KBM-7 (cell line): ENCODE data around the gene NTPCR.
"Not testable (repeated sequence)": the region's sequence is repeated elsewhere in the genome, so short reads cannot be mapped to it uniquely, and the experiment has no call there.

Experiments
- DNase-seq: peaks from one replicate; pipeline ENCODE4 v3.0.0-alpha.2; 2015
- in situ Hi-C: fragments of 300-500 bp; cut with MboI; formaldehyde crosslinking; loops from 2 replicates; pipeline ENCODE4 v1.14.3; 2020; ENCODE audit warnings: low sequenced_read_pairs, low pct_unique_long_range_greater_than_20kb, mixed read lengths

NTPCR gene

GRCh38 chr1:232998646-232999045 lies 48.2 kb downstream of the NTPCR start:
- no peak for DNase-seq
- in situ Hi-C loops = no loop called here

DNA sequence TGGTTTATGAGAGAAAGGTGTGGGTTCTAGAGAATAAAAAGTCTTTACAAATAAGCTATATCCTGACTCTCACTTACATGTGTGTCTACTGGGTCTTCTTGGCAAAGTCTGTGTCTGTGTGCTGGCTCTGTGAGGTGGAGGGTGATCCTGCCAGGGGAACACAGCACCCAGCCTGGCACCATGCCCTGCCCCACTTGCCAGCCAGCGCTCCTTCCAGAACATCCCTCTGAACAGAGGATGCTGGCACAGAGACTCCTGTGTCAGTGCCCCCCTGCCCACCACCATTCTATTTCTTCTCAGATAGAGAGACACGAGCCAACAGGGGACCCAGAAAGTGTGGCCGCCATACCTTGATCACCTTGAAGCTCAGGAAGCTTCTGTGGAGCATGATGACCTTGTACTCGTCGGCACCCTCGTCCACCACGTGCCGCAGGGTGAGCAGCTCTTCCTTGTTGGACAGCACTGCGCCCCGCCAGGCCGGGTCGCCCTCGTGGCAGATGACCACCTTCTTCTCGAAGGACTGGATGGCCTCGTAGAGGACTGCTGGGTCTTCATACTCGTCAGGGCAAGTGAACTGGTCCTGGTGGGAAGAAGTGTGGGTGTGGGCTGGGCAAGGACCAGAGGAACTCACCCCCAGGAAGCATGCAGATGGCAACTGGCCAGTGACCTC lies 49.7 kb downstream of the NTPCR start:
- no peak for DNase-seq
- in situ Hi-C loops = no loop called here

GRCh38 chr1:233003638-233004037 lies 53.2 kb downstream of the NTPCR start:
- DNase-seq, in situ Hi-C loops: not testable (repeated sequence)

- in situ Hi-C loops = no loop called here
- no peak for DNase-seq
Observed at GRCh38 chr1:233004451-233004850, 54.0 kb downstream of the NTPCR start.

DNA sequence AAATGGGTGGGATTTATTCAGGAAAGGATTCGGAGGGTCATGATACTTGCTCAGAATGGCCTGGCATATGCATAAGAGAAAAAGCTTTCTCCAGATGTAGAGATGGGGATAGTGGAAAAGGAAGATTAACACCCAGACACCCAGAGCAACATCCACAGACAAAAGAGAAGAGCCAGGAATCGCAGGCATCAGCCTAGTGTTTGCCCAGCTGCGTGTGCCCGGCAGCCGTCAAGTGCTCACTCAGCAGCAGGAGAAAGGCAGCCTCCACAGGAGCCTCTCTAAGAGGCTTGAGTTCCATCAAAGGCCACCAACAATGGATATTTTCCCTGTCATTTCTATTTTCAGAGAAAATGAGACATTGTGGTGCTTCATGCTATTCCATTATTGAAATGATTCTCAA lies 54.7 kb downstream of the NTPCR start:
- no peak for DNase-seq
- in situ Hi-C loops = no loop called here

- in situ Hi-C loops = no loop called here
- no peak for DNase-seq
Observed at GRCh38 chr1:233005703-233006102, 55.3 kb downstream of the NTPCR start.

GRCh38 chr1:233006108-233006507 lies 55.7 kb downstream of the NTPCR start:
- in situ Hi-C loops = no loop called here
- no peak for DNase-seq

DNA sequence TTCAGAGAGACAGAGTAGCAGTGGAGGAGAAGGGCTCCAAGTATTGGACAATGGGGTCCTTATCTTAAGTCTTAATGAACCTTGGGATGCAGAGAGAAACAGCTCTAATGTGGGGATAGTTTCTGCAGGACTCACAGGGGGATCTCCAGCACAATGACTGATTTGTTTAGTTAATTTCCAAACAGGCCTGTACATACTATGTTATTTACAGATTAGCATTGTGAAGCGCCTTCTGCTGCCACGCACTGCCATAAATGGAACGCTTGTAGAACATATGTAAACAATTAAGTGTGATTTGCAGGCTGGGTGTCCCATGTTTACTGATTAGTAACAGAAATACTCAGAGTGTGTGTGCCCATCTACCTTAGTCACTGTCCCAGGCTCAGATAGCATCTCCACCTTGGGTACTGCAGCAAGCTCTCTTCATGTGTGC lies 56.1 kb downstream of the NTPCR start:
- in situ Hi-C loops = no loop called here
- no peak for DNase-seq

DNA sequence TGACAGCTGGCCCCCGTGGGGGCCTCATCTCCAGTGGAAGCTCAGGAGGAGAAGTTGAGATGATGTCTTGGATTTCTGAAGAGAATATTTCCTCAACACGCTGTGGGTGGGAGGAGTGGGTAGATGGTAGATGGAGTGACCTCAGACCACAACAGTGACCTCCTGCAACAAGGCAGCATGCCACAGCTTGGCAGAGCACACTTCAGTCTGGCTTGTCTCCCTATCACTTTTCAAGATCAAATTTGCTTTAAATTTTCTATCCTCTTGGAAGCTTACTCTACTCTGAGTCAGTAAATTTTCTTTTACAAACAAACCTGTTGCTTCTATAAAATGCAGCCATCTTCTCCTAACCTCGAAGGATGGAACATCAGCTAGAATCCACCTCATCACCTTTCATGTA lies 59.7 kb downstream of the NTPCR start:
- in situ Hi-C loops = no loop called here
- no peak for DNase-seq

DNA sequence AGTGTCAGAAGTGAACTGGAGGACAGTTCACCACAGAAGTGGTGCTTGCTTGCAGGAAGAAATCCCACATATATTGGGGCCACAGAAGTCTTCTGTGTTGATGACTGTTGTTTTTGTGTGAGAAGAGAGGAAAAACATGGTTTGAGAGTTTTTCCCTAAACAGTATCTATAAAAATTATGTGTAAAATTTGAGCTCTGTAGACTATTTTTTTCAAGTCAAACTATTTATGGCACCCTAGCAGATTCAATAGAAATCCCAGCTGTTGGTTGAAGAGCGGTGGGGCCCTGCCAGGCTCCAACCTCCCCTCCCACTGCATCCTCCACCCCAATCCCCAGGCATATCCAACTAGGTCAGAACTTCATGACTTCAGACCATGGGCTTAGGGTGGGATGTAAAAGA lies 61.6 kb downstream of the NTPCR start:
- in situ Hi-C loops = no loop called here
- no peak for DNase-seq

DNA sequence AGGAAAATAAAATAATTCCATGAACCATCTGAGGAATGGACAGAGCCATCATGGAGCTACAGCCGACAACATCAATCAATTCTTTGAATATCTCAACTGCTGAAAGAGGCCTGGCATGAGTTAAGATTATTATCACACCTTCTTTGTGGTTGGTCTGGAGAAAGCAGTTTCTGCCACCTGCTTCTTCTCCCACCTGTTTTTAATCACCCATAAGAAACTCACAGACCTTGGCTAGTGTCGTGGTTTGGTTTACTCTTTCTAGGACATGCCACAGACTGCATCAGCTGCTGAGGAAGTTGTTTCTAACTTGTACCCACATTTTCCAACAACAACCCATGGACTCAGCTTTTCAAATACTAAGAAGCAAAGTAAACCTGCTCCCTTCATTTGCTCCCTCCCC lies 65.6 kb downstream of the NTPCR start:
- in situ Hi-C loops = no loop called here
- peak; percentile 8 for DNase-seq

DNA sequence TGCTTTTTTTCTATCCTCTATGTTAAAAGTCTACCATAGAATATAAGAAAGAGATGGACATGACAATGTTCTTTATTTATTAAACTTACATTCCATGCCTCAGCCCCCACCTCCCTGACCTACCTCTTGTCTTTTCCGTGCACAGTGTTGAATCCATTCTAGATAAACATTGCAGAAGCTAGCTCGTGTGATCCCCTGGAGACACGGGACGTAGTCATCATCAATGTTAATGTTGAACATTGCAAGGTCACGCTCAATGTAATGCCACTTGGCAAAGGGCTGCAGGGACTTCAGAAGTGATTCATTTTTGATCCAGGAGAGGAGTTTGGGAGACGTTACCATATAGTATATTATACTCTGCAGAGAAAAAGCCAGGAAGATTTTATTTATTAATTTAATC lies 66.4 kb downstream of the NTPCR start:
- no peak for DNase-seq
- in situ Hi-C loops = no loop called here

DNA sequence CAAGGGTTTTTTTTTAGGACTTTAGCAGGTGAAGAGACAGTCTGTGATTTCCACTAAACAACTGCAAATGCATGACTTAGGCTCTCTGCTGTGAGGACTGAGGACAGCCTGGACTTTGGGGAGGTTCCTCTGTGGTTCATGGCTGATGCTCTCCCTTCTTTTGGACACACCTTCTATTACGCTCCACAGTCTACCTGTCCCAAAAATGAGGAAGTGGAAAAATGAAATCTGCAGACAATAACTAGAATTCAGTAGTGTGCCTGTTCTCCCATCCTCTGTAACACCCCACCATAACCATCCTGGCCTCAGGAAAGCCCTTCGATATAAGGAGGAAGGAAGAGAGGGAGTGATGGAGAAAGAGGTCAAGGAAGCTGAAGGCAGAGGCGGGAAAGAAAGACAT lies 68.7 kb downstream of the NTPCR start:
- in situ Hi-C loops = no loop called here
- no peak for DNase-seq

DNA sequence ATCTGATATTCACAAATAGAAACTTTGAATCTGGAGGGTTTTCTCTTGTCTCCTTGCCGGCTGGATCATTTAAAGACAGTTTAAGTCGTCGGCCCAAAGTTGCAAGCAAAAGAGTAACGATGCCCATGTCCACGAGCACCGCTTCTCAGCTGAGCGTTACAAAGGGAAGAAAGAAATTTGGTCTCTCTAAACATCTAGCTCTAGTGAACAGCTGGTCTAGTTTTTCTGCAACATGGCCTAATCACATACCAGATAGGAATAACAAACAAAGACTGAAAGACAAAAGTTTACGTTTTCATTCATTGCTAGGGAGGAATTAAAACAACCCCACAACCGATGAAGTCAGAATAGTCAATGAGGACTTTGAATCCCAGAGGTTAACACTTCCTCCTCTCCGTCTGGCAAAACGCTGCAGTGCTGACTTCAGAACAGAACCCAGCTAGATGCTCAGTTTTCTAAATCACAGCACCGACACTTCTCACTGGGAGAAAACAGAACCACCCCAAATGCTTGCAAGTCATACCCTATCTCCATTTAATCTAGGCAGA lies 69.4 kb downstream of the NTPCR start:
- DNase-seq = no peak
- in situ Hi-C loops = no loop called here

DNA sequence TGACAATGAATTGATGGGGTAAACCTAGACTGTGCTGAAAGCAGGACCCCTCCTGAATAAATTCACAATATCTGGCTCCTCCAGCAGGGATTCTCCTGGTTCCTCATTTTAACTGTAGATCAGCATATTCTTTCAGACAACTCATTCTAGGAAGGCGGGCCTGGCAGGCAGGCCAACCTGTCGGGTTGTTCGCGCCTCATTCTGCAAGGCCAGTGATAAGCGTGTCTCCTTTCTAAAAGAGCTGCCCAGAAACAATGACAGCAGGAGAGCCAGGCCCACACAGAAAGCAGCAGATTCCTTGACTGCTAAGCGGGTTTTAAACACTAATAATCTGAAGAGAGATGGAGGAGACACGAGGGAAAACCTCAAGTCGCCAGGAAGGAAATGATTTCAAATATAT lies 70.0 kb downstream of the NTPCR start:
- peak; percentile 38 for DNase-seq
- in situ Hi-C loops = no loop called here

- in situ Hi-C loops = no loop called here
- DNase-seq = no peak
Observed at GRCh38 chr1:233022246-233022645, 71.8 kb downstream of the NTPCR start.

GRCh38 chr1:233024199-233024598 lies 73.8 kb downstream of the NTPCR start:
- in situ Hi-C loops = no loop called here
- DNase-seq = peak; percentile 24

- peak; percentile 54 for DNase-seq
- in situ Hi-C loops = no loop called here
Observed at GRCh38 chr1:233025157-233025556, 74.7 kb downstream of the NTPCR start.

- in situ Hi-C loops = no loop called here
- no peak for DNase-seq
Observed at GRCh38 chr1:233025567-233025966, 75.2 kb downstream of the NTPCR start.

DNA sequence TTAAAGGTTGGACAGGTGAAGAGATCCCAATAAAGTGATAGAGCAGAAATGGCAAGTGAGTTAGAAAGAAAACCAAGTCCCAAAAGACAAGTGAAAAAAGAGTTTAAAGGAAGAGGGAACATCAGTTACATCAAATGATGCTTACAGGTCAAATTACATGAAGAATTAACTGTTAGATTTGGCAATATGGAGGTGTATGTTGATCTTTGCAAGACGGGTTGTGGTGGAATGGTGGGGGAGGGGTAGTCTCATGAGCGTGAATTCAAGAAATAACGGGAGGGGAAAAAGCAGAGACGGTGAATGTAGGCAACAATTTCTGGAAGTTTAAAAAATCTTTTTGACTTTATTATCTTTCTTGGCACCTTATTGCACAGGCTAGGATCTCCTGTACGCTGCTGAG lies 76.6 kb downstream of the NTPCR start:
- DNase-seq = no peak
- in situ Hi-C loops = no loop called here

- DNase-seq = no peak
- in situ Hi-C loops = no loop called here
Observed at GRCh38 chr1:233031521-233031920, 81.1 kb downstream of the NTPCR start.
